Thyroid gland (tissue), 4 donors: ENCODE measurements around the gene SIRT7. TPM values are rescaled to one million over a fixed set of nuclear protein-coding genes. Genes with fewer than 3 reads are reported as not detected.

Experiments
- DNase-seq, 2 donors: peaks; one replicate each; pipeline ENCODE4 v3.0.0-alpha.2; 2019
- H3K27ac ChIP-seq, 3 donors: fragments of 200-600 bp; sonication (generic); 1 replicate in 2 of 3; 2 replicates in 1 of 3; pipeline ENCODE4 v1.5.1; 2016 to 2019; ENCODE audit warnings: mild to moderate bottlenecking in 1 of 3, moderate library complexity in 1 of 3
- H3K27me3 ChIP-seq: fragments of 200-600 bp; sonication (generic); one replicate; pipeline ENCODE4 v1.5.1; 2019
- H3K36me3 ChIP-seq, 2 donors: fragments of 200-600 bp; sonication (generic); one replicate each; pipeline ENCODE4 v1.5.1; 2016 to 2019
- H3K4me1 ChIP-seq, 2 donors: fragments of 200-600 bp; sonication (generic); one replicate each; pipeline ENCODE4 v1.5.1; 2017 to 2019
- H3K4me3 ChIP-seq, 3 donors: fragments of 200-600 bp; sonication (generic); replicated peaks in 1 of 3; 1 replicate in 2 of 3; 2 replicates in 1 of 3; pipeline ENCODE4 v1.5.1; 2016; ENCODE audit warnings: mild to moderate bottlenecking in 1 of 3
- H3K9me3 ChIP-seq: fragments of 200-600 bp; sonication (generic); one replicate; pipeline ENCODE4 v1.5.1; 2017
- POLR2A ChIP-seq, 2 donors: fragments of 450-650 bp; IDR thresholded peaks; one replicate each; pipeline ENCODE4 v1.6.1; 2017; ENCODE audit warnings: antibody characterized with exemption in 2 of 2, mild to moderate bottlenecking in 2 of 2, moderate library complexity in 1 of 2
- WGBS, 2 donors: methylation state at CpG; one replicate each; pipeline ENCODE4 v1.1.5; 2017; 5-methylcytosine and 5-hydroxymethylcytosine counted together
- intact Hi-C: fragments of 100-400 bp; cut with DNase I; formaldehyde crosslinking; loops from one replicate; pipeline ENCODE4 v1.15.1; 2023
- total RNA-seq, 4 donors: library from RNA; depleted of rRNA; stranded (reverse); fragments of >200 nt; gene quantifications; one replicate each; pipeline ENCODE4 v1.2.3, GENCODE V29; 2016
- TF ChIP-seq, protein P1 (sequence below), 6 experiments: fragments of 200-600 bp in 3 of 6; fragments of 450-650 bp in 3 of 6; sonication (generic) in 3 of 6; IDR thresholded peaks; one replicate each; pipeline ENCODE4 v1.5.1; 2016 to 2019; ENCODE audit warnings: antibody characterized with exemption in 6 of 6, mild to moderate bottlenecking in 2 of 6, inconsistent platforms in 1 of 6, moderate library complexity in 1 of 6

Gene SIRT7
- total RNA-seq, 4 donors from 2014 or later = 8.9 to 23.5 (median 15.8) TPM

DNA sequence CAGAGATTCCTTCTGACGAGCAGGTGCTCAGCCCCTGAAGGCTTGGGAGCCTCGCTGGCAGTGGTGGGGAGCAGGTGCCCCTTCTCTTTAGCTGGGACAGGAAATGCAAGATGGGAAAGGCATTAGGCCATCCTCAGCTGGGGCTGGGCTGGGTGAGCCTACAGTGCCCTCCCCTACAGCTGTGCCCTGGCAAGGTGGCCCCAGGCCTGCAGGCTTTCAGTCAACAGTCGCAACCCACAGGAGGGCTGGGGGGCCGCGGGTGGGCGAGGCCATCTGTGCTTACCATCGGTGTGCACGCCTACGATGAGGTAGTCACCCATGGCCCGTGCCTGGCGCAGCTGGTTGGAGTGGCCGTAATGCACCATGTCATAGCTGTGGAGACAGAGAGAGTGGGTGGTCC is 8.7 kb downstream of the SIRT7 start:
- H3K36me3 ChIP-seq = peaks cover 10 to 17% of the 10 kb centered on the region in 2 donors
- intact Hi-C loops = no loop called here
- H3K9me3 ChIP-seq = no peaks in the 10 kb centered on the region
- peaks cover 14 to 19% of the 10 kb centered on the region in 2 donors for H3K4me1 ChIP-seq
- no peaks in the 10 kb centered on the region for H3K27me3 ChIP-seq
- H3K27ac ChIP-seq = no peak overlapping the region
- 96 to 100% methylated on average over 5 to 8 of the region's 12 CpGs for WGBS, 2 donors
- H3K4me3 ChIP-seq = no peak overlapping the region
- no peak for DNase-seq
- TF ChIP-seq POLR2A (IDR thresholded peaks at IDR 0.05) = no peak
- TF ChIP-seq, protein P1, sequence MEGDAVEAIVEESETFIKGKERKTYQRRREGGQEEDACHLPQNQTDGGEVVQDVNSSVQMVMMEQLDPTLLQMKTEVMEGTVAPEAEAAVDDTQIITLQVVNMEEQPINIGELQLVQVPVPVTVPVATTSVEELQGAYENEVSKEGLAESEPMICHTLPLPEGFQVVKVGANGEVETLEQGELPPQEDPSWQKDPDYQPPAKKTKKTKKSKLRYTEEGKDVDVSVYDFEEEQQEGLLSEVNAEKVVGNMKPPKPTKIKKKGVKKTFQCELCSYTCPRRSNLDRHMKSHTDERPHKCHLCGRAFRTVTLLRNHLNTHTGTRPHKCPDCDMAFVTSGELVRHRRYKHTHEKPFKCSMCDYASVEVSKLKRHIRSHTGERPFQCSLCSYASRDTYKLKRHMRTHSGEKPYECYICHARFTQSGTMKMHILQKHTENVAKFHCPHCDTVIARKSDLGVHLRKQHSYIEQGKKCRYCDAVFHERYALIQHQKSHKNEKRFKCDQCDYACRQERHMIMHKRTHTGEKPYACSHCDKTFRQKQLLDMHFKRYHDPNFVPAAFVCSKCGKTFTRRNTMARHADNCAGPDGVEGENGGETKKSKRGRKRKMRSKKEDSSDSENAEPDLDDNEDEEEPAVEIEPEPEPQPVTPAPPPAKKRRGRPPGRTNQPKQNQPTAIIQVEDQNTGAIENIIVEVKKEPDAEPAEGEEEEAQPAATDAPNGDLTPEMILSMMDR (IDR thresholded peaks at IDR 0.05) = no peak

GRCh38 chr17:81908793-81909192 is 9.2 kb downstream of the SIRT7 start:
- intact Hi-C loops = no loop called here
- TF ChIP-seq, protein P1 (IDR thresholded peaks at IDR 0.05) = no peak
- TF ChIP-seq POLR2A (IDR thresholded peaks at IDR 0.05) = no peak
- peaks cover 6 to 13% of the 10 kb centered on the region in 2 donors for H3K36me3 ChIP-seq
- H3K9me3 ChIP-seq = no peaks in the 10 kb centered on the region
- no peak for DNase-seq
- H3K27me3 ChIP-seq = no peaks in the 10 kb centered on the region
- H3K27ac ChIP-seq = no peak overlapping the region
- H3K4me3 ChIP-seq = no peak overlapping the region
- WGBS, 2 donors = 100% methylated on average over 3 to 9 of the region's 11 CpGs
- H3K4me1 ChIP-seq = peaks cover 14 to 19% of the 10 kb centered on the region in 2 donors

GRCh38 chr17:81907219-81908145 is 10.5 kb downstream of the SIRT7 start:
- Histone ChIP-seq H3K36me3 (peaks cover 0 to 6% of the 10 kb centered on the region in 2 donors), H3K27me3 (no peaks in the 10 kb centered on the region), H3K9me3 (no peaks in the 10 kb centered on the region), H3K4me1 (peaks cover 14 to 23% of the 10 kb centered on the region in 2 donors), H3K4me3 (no peak overlapping the region), H3K27ac (no peak overlapping the region)
- no peak for TF ChIP-seq POLR2A (IDR thresholded peaks at IDR 0.05)
- TF ChIP-seq, protein P1 (IDR thresholded peaks at IDR 0.05) = no peak
- intact Hi-C loops = no loop called here
- WGBS, 2 donors = 91 to 98% methylated on average over 8 to 12 of the region's 26 CpGs
- no peak for DNase-seq

- Histone ChIP-seq H3K9me3 (no peaks in the 10 kb centered on the region), H3K36me3 (peaks cover 0 to 6% of the 10 kb centered on the region in 2 donors), H3K27ac (no peak overlapping the region), H3K27me3 (no peaks in the 10 kb centered on the region), H3K4me1 (peaks cover 12 to 29% of the 10 kb centered on the region in 2 donors), H3K4me3 (no peak overlapping the region)
- intact Hi-C loops = no loop called here
- TF ChIP-seq POLR2A (IDR thresholded peaks at IDR 0.05) = no peak
- TF ChIP-seq, protein P1 (IDR thresholded peaks at IDR 0.05) = no peak
- 90 to 93% methylated on average over 7 to 8 of the region's 15 CpGs for WGBS, 2 donors
- DNase-seq = no peak
These were observed 11.3 kb downstream of the SIRT7 start for GRCh38 chr17:81906476-81907218.
